Astrocyte of the cerebellum (primary cell): ENCODE results near the gene KLF7.

Experiments
- DNase-seq: peaks from one replicate; pipeline ENCODE4 v3.0.0-alpha.2; 2011; ENCODE audit warnings: low read depth
- H3K4me3 ChIP-seq: 2 replicates; pipeline ENCODE4 v1.5.1; 2011; ENCODE audit warnings: mild to moderate bottlenecking, low read depth, low read length, moderate library complexity
- in situ Hi-C: cut with HindIII; loops from 2 replicates; pipeline ENCODE4 v1.10.0; 2017; ENCODE audit warnings: low sequenced_read_pairs
- TF ChIP-seq, protein P1 (sequence below): IDR thresholded peaks from 2 replicates; pipeline ENCODE4 v1.5.1; 2012; ENCODE audit warnings: low read length, low read depth, moderate library complexity, mild to moderate bottlenecking; ENCODE audit errors: missing control alignments

KLF7 gene

DNA sequence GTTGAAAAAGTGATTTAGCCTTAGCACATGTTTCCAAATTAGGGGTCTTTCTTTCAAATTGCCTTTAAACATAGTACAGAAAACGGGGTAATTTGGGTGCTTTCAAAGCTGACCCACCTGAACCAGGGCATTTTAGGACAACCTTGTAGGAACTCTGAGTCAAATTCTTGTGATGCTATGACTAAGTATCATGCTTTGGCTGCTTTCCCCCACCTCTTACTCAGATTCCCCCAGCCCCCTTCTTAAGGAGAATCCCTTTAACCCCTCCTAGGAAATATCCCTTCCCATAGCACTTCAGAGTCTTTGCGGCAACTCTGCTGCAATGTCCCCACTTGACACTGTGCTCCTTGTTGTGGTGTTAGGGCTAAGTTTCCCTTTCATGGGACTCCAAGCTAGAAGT, 18.6 kb upstream of the KLF7 start:
- TF ChIP-seq, protein P1, sequence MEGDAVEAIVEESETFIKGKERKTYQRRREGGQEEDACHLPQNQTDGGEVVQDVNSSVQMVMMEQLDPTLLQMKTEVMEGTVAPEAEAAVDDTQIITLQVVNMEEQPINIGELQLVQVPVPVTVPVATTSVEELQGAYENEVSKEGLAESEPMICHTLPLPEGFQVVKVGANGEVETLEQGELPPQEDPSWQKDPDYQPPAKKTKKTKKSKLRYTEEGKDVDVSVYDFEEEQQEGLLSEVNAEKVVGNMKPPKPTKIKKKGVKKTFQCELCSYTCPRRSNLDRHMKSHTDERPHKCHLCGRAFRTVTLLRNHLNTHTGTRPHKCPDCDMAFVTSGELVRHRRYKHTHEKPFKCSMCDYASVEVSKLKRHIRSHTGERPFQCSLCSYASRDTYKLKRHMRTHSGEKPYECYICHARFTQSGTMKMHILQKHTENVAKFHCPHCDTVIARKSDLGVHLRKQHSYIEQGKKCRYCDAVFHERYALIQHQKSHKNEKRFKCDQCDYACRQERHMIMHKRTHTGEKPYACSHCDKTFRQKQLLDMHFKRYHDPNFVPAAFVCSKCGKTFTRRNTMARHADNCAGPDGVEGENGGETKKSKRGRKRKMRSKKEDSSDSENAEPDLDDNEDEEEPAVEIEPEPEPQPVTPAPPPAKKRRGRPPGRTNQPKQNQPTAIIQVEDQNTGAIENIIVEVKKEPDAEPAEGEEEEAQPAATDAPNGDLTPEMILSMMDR, result no peak
- DNase-seq, result no peak
- no peak overlapping the region for H3K4me3 ChIP-seq
- in situ Hi-C loops, result no loop called here

DNA sequence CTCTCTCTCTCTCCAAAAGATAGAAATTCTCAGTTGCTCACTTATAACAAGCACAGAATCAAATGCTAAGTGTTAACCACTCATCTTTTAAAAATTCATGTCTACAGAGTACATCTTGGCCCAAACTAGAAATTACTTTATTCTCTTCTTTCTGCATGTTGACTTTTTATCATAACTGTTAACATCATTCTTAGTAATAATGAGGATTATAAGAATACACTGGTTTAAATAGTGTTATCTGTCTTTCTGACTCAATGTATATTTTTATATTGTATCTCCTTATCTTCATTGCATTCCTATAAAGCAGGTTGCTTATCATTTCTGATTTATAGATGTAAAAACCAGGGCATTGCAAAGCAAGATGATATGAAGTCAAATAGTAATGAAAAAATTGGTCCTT, 17.8 kb upstream of the KLF7 start:
- TF ChIP-seq, protein P1, result no peak
- no peak overlapping the region for H3K4me3 ChIP-seq
- in situ Hi-C loops, result no loop called here
- no peak for DNase-seq

- no peak for DNase-seq
- TF ChIP-seq, protein P1, result no peak
- in situ Hi-C loops, result no loop called here
- H3K4me3 ChIP-seq, result no peak overlapping the region
Observed at GRCh38 chr2:207182911-207183310, 17.2 kb upstream of the KLF7 start.

DNA sequence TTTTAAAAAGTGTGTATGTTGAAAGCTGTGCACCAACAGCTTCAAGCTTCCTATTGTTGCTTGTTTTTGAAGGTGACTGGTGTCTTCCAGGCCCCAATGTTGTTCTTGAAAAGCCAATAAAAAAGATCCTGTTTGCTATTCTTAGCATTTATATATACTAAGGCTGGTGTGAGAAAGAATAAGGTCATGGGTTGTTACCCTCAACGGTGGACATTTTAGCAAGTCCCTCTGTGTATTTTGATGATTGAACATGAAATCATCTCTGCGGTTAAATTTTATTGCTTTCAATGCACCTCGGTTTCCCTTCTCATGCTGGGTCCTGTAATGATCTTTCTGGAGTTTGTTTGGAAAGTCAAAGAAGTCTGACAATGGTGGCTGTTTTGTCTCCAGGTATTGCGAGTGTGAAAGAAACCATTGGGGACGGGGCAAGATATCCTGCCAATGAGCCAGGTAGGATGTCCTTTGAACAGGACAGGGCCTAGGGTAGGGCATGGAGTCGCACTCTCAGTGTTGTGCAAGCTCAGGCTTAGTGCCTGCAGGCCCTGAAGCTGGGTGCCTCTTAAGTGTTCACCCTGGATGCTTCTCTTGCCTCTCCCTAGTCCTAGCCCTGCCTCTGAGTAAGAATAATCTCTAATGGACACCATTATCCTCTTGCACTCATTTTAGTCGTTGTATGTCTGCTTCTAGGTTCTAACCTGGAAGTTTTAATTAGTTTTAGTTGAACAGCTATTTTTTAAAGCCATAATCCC, 16.0 kb upstream of the KLF7 start:
- in situ Hi-C loops, result no loop called here
- TF ChIP-seq, protein P1, result no peak
- DNase-seq, result no peak
- no peak overlapping the region for H3K4me3 ChIP-seq

DNA sequence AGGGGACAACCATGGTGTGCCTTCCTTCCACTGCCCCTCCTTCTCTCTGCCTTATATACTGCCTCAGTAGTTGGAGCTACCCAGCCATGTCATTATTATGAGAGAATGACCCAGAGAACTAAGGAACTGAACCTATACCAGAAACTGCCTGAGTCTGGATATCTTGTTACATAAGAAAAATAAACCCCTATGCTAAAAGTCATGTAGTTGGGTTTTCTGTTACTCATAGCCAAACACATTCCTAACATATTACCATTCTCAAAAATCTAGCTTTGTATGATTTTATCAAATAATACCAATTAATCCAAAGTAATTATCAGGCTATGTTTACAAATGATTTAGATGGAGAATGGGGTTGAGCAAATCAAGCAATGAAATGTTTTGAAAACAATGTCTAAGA, 15.0 kb upstream of the KLF7 start:
- TF ChIP-seq, protein P1, result no peak
- DNase-seq, result no peak
- H3K4me3 ChIP-seq, result no peak overlapping the region
- in situ Hi-C loops, result no loop called here

DNA sequence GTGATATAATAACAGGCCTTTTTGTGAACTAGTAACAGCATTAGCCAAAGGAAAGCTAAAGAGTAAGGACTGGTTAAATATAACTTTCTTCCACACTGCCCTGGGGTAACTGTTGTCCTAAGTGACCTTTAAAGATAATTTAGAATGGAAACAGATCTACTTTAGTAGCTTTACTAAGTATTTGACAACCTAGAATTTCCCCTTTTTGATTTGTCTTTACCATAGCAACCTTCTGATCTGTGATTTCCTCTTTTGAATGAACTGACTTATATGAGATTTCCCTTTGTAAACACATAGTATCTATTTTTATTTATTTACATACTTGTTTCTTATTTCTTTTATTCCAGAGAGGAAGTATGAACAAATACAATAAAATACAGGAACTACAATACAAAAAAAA, 10.5 kb upstream of the KLF7 start:
- TF ChIP-seq, protein P1, result no peak
- no peak for DNase-seq
- in situ Hi-C loops, result no loop called here
- H3K4me3 ChIP-seq, result no peak overlapping the region
